Loucy (cell line): ENCODE measurements around the gene EMC6.

ENCODE experiments used
- EZH2phosphoT487 ChIP-seq: fragments of 200-600 bp; IDR thresholded peaks from 2 replicates; pipeline ENCODE4 v1.6.1; 2018; ENCODE audit warnings: antibody characterized with exemption, mild to moderate bottlenecking, moderate library complexity, borderline replicate concordance
- TF ChIP-seq, protein P1 (sequence below): fragments of 200-600 bp; sonication (generic); conservative IDR thresholded peaks from 2 replicates; pipeline ENCODE4 v1.5.1; 2014; ENCODE audit warnings: mild to moderate bottlenecking, antibody characterized with exemption, low read length

DNA sequence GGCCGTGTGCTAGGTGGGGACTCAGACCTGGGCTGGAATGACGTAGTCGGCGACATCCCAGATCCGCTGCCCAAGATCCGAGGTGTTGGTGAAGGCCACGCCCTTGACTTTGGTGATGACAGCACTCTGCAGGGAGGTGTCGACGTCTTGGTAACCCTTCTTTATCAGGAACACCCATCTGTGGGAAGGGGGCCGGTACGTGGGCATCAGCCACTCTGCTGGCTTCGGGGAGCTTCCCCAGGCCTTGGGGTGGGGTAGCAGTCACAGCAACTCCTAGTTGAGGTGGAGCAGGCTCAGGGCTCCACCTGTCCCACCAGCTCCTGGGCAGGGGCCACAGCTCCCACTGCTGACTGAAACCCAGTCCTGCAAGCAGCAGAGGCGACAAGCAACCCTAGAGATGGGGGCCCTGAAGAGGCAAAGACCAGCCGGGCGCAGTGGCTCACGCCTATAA lies 23.0 kb downstream of the EMC6 start:
- TF ChIP-seq, protein P1, sequence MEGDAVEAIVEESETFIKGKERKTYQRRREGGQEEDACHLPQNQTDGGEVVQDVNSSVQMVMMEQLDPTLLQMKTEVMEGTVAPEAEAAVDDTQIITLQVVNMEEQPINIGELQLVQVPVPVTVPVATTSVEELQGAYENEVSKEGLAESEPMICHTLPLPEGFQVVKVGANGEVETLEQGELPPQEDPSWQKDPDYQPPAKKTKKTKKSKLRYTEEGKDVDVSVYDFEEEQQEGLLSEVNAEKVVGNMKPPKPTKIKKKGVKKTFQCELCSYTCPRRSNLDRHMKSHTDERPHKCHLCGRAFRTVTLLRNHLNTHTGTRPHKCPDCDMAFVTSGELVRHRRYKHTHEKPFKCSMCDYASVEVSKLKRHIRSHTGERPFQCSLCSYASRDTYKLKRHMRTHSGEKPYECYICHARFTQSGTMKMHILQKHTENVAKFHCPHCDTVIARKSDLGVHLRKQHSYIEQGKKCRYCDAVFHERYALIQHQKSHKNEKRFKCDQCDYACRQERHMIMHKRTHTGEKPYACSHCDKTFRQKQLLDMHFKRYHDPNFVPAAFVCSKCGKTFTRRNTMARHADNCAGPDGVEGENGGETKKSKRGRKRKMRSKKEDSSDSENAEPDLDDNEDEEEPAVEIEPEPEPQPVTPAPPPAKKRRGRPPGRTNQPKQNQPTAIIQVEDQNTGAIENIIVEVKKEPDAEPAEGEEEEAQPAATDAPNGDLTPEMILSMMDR, result no peak; the same call in 1 of the 2 replicates
- no peak for TF ChIP-seq EZH2phosphoT487
